HG02571 (cell line): ENCODE results near the gene PBXIP1.

Experiments used
- ATAC-seq: cut with Tn5 transposase; IDR thresholded peaks from one replicate; pipeline ENCODE4 v1.9.1; 2021; ENCODE audit warnings: mild to moderate bottlenecking, moderate library complexity; ENCODE audit not compliant: unreplicated experiment

The PBXIP1 gene

DNA sequence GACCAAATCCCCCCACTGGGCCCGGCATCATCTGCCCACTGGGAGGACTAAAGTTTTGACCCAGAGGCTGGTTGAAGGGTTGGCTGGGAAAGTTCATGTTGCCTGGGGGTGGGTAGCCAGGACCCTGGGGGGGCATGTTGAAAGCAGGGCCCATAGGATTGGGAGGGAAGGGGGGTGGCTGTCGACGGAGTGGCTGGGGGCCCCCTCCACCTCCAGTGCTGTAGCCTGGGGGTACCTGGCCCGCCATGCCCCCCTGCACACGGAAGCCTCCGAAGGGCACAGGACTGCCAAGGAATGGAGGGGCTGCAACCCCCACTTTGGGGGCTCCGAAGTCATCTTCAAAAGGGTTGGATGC is 3.5 kb upstream of the PBXIP1 start:
- no peak for ATAC-seq

GRCh38 chr1:154958681-154959425 is 3.0 kb upstream of the PBXIP1 start:
- ATAC-seq: no peak

GRCh38 chr1:154958036-154958435 is 2.1 kb upstream of the PBXIP1 start:
- no peak for ATAC-seq

GRCh38 chr1:154957091-154957657 is 1.3 kb upstream of the PBXIP1 start:
- no peak for ATAC-seq

- ATAC-seq: no peak
Observed at GRCh38 chr1:154956544-154956941, 644 bp upstream of the PBXIP1 start.

DNA sequence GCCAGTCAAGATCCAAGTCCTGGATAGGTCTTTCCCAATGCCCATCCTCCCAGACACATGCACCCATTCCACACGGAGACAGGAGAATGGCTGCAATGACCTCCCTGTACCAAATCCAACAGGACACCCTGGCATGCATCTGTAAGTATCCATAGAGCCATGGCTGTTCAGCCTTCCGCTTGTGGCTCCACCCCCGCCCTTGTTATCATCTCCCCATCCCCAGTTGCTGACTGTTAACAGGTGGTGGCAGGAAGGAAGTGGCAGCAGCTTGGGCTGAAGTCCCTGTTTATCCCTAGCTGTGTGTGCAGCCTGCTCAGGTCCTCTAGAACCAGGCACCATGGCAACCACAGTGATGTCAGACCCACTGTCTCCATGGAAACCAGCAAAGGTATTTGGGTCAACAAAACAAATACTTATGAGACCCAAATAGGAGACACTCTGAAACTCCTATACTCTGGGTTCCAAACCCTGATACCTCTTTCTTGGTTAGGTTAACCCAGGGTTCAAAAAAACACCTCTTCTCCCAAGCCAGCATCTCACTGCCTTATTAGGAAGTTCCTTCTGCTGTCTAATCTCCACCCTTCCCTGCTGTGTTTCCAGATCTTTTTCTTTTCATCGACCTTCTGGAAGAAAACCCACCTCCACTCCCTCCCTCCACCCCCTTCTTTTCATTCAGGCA is 721 bp downstream of the PBXIP1 start:
- no peak for ATAC-seq

- ATAC-seq: no peak
Observed at GRCh38 chr1:154954541-154954940, 1.4 kb downstream of the PBXIP1 start.

- no peak for ATAC-seq
Observed at GRCh38 chr1:154953611-154954038, 2.3 kb downstream of the PBXIP1 start.

DNA sequence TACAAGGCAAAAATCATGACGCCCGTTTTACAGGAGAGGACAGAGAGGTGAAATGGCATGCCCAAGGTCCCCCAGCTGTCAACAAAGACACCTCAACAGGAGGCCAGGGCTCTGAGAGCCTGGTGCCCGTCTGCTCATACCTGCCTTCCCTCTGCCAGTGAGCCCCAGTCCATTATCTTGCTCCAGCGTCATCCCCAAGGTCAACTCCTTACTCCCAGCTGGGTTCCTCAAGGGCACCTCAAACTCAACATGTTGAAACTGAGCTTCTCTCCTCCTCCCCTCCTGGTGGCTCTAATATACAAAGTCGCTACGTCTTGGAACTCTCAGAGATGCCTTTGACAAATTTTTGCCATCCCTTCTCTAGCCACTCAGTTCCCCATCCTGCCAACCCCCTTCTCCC is 3.2 kb downstream of the PBXIP1 start:
- ATAC-seq: no peak

DNA sequence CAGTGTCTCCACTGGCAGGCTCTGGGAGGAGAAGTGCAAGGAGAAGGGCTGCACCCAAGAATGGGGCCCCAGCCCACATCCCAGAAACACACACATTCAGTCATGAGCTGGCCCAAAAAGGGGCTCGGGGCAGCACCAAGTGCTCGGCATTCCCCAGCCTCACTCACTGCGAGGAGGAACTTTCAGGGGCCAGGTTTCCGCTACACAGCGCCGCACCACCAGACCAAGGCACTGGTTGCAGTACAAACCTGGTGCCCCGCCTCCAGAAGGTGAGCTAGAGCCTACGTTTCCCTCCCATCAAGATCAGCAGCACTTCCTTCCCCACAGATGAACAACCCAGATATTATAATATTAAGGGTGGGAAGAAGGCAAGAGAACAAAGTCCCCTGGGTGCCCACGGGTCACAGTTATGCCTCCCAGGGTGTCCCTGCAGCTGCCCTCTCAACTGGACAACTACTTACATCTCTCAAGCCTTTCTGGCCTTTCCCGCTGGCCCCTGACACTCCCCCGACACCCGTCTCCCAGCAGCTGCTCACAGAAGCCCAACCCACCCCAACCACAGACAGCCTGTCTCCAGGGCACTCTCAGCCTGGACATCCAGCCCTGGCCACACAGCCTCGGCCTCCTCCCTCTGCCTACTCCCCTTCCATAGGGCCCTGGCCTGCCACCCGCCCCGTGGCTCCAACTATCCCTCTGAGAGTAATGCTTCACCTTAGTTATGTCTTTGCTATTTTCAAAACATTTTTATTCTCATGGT is 3.8 kb downstream of the PBXIP1 start:
- no peak for ATAC-seq

DNA sequence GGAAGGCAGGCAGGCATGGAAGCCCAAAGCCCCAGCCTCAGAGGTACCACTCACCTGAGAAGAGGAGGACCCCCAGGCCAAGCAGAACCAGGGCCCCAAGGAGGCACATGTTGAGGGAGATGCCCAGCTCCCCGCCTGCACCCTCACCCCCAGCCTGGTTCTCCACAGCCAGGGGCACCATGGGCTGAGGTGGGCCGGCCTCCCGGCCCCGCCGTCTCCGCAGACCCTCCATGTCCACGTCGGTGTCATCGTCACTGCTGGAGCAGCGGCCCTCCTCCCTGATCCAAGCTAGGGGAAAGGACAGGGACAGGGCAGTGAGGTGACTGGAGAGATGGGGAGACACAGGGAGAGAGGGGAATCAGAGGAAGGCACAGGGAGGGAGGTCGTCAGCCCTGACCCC is 7.8 kb downstream of the PBXIP1 start:
- ATAC-seq: no peak

- no peak for ATAC-seq
Observed at GRCh38 chr1:154945962-154946850, 9.7 kb downstream of the PBXIP1 start.

- no peak for ATAC-seq
Observed at GRCh38 chr1:154945160-154945961, 10.5 kb downstream of the PBXIP1 start.

- no peak for ATAC-seq
Observed at GRCh38 chr1:154944401-154945159, 11.3 kb downstream of the PBXIP1 start.

DNA sequence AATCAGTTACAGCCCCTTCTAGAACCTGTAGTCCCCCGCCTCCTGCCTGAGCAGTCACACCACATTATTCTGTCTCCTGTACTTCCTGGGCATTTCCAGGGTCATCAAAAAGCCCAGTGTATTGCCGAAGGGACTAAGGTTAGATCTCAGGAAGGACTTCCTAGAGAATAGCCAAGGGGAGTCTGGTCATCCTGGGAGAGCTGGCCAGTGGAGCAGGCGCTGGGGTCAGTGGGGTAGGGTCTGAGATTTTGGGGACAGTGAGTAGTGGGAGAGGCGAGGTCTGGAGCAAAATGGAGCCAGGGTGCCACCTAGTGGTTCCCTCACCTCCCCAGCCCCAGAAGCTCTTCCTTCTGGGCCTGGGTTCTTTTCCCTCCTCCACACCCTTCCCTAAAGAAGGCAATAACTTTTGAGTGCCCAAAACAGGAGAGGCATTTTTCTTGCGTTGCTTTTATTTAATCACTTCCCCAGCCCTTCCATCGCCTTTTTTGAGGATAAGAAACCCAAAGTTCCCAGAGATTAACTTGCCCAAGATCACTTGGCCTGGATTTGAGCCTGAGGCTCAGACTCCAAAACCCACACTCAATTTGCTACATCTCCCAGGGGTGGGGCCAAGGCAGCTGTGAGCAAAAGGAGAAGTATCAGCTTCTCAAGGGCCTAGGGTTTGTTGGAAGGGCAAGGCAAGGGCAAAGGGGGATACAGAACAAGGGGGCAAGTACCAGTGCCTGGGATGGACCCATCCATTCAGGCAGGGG is 12.1 kb downstream of the PBXIP1 start:
- no peak for ATAC-seq

DNA sequence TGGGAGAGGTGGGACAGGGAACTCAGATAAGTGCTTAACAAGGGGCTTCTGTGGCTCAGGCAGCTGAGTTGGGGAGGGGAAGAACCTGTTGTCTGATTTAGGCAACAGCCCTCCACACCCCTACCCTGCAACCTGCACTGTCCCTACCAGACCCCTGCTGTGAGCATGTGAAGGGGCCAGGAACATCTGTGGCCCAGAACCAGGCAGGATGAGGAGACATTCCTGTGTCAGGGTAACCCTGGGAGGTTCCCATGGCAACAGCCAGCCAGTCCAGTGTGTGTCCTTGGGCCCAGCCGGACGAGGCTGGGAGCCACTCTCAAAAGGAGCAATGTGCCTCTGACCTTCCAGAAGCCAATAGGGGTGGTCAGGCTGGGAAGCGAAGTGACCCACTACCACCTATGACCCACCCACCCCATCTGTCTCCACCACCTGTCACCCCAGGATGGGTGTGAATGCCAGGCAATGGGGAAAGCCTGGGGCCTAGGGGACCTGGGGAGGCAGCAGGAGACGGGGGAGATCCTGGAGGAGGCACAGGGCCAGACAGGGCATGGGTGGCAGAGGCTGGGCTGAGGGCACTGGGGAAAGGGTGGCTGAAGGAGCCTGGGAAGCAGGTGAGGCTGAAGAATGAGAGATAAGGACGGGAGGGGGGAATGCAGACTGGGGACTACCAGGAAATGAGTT is 14.4 kb downstream of the PBXIP1 start:
- no peak for ATAC-seq

DNA sequence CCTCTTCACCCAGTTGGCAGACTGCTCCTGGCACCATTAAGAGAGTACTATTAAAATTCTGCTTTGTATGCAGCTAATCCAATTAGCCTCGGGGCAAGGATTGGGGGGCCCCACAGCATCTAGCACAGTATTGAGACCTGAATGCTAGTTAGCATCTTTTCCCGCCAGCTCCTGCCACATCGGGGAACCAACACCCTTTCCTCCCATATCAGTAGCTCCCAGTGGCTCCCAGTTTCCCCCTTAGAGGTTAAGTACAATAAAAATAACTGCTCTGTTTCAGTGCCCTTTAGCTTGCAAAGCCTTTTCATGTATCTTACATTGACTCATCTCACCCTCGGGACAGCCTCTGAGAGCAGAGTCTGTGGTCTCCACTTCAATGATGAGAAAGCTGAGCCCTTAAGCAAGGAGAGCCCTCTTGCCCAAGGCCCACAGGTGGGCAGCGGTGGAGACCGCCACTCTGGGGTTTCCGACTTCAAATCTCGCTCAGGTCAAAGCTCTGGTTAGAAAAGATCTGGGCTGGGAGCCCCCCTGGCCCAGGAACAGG is 15.2 kb downstream of the PBXIP1 start:
- ATAC-seq: no peak

GRCh38 chr1:154940213-154940560 is 15.7 kb downstream of the PBXIP1 start:
- ATAC-seq: no peak
